H1 (cell line): ENCODE measurements around the gene VPS35. TPM values are rescaled to one million over a fixed set of nuclear protein-coding genes. Genes with fewer than 3 reads are reported as not detected.

Source experiments
- CTCF ChIA-PET: fragments of 300-600 bp; sonication (Branson Sonifier 250); formaldehyde crosslinking; loops from one replicate; lab custom pipeline; 2021; ENCODE audit not compliant: partially characterized antibody; lab: Charles Lee
- POLR2A ChIA-PET: fragments of 300-600 bp; sonication (Branson Sonifier 250); formaldehyde crosslinking; loops from one replicate; lab custom pipeline; 2021; ENCODE audit warnings: inconsistent platforms; ENCODE audit not compliant: partially characterized antibody; lab: Charles Lee
- DNase-seq, 2 experiments: peaks; one replicate each; pipeline versions ENCODE4 v3.0.0 to v3.0.0-alpha.2; 2010 to 2022; ENCODE audit warnings: low spot score in 2 of 2, low read depth in 1 of 2, mixed read lengths in 1 of 2
- FAIRE-seq: peaks from 2 replicates; lab custom pipeline; 2011; peaks lifted over from hg19 to GRCh38; lab: Jason Lieb, UNC
- H2AFZ ChIP-seq: 2 replicates; pipeline ENCODE4 v1.8.1; 2012; ENCODE audit warnings: low read length, inconsistent platforms
- H2AK5ac ChIP-seq: 2 replicates; pipeline ENCODE4 v1.6.1; 2013; ENCODE audit warnings: low read depth, low read length
- H2BK120ac ChIP-seq: replicated peaks from 2 replicates; pipeline ENCODE3; 2013; ENCODE audit warnings: low read depth, low read length, inconsistent platforms
- H2BK12ac ChIP-seq: 2 replicates; pipeline ENCODE4 v1.6.1; 2013; ENCODE audit warnings: low read depth, low read length
- H2BK15ac ChIP-seq: 2 replicates; pipeline ENCODE4 v1.6.1; 2013; ENCODE audit warnings: low read length
- H2BK20ac ChIP-seq: 2 replicates; pipeline ENCODE4 v1.6.1; 2013; ENCODE audit warnings: low read length
- H2BK5ac ChIP-seq: 2 replicates; pipeline ENCODE4 v1.6.1; 2013; ENCODE audit warnings: low read depth, low read length
- H3K14ac ChIP-seq: 2 replicates; pipeline ENCODE4 v1.6.1; 2013; ENCODE audit warnings: inconsistent platforms; ENCODE audit not compliant: insufficient read length
- H3K18ac ChIP-seq: 2 replicates; pipeline ENCODE4 v1.6.1; 2013; ENCODE audit warnings: low read length; ENCODE audit errors: extremely low read depth
- H3K23ac ChIP-seq: 2 replicates; pipeline ENCODE4 v1.6.1; 2013; ENCODE audit warnings: inconsistent platforms; ENCODE audit not compliant: insufficient read length
- H3K23me2 ChIP-seq: 2 replicates; pipeline ENCODE4 v1.6.1; 2013; ENCODE audit warnings: low read depth, low read length
- H3K27ac ChIP-seq: 2 replicates; pipeline ENCODE4 v1.6.1; 2011; ENCODE audit warnings: low read depth, low read length, inconsistent platforms
- H3K27me3 ChIP-seq, 4 experiments: replicated peaks in 1 of 4; 1 replicate in 1 of 4; 2 replicates in 3 of 4; pipeline versions ENCODE4 v1.6.1 to v1.8.1; 2011 to 2013; ENCODE audit warnings: low read length in 3 of 4, mild to moderate bottlenecking in 3 of 4, inconsistent platforms in 2 of 4, mixed read lengths in 2 of 4, moderate library complexity in 1 of 4; ENCODE audit not compliant: control insufficient read depth in 3 of 4, insufficient read depth in 3 of 4; ENCODE audit errors: extremely low read depth in 1 of 4
- H3K36me3 ChIP-seq, 4 experiments: 2 replicates each; pipeline versions ENCODE4 v1.6.1 to v1.8.1; 2011 to 2013; ENCODE audit warnings: mild to moderate bottlenecking in 4 of 4, low read length in 3 of 4, moderate library complexity in 2 of 4, control low read depth in 1 of 4, inconsistent platforms in 1 of 4; ENCODE audit not compliant: insufficient read depth in 4 of 4, control insufficient read depth in 2 of 4
- H3K4ac ChIP-seq: replicated peaks from 2 replicates; pipeline ENCODE3; 2013; ENCODE audit warnings: low read length, low read depth, mixed read lengths, inconsistent platforms; ENCODE audit not compliant: insufficient read length
- H3K4me1 ChIP-seq, 4 experiments: replicated peaks in 1 of 4; 1 replicate in 1 of 4; 2 replicates in 3 of 4; pipeline versions ENCODE4 v1.6.1 to v1.8.1; 2011 to 2013; ENCODE audit warnings: low read length in 3 of 4, inconsistent platforms in 2 of 4, mixed read lengths in 1 of 4; ENCODE audit not compliant: insufficient read depth in 4 of 4, control insufficient read depth in 3 of 4
- H3K4me2 ChIP-seq, 2 experiments: 2 replicates each; pipeline versions ENCODE4 v1.6.1 to v1.8.1; 2011 to 2013; ENCODE audit warnings: low read depth in 2 of 2, low read length in 2 of 2, control low read depth in 1 of 2, inconsistent platforms in 1 of 2, mild to moderate bottlenecking in 1 of 2; ENCODE audit not compliant: insufficient read depth in 1 of 2
- H3K4me3 ChIP-seq, 4 experiments: fragments of 200-600, 300-600 bp in 1 of 4; sonication (generic), shearing (Covaris generic), sonication (Bioruptor Twin) in 1 of 4; 2 replicates each; pipeline versions ENCODE4 v1.5.1 to v1.8.1; 2011 to 2016; ENCODE audit warnings: low read length in 4 of 4, low read depth in 3 of 4, control low read depth in 2 of 4, inconsistent platforms in 2 of 4, mild to moderate bottlenecking in 2 of 4, mixed read lengths in 1 of 4, moderate library complexity in 1 of 4; ENCODE audit not compliant: insufficient read depth in 2 of 4; ENCODE audit errors: extremely low read depth in 1 of 4
- H3K56ac ChIP-seq: replicated peaks from 2 replicates; pipeline ENCODE3; 2013; ENCODE audit warnings: low read depth, mild to moderate bottlenecking, mixed read lengths, low read length, inconsistent platforms; ENCODE audit not compliant: insufficient read length
- H3K79me1 ChIP-seq: 2 replicates; pipeline ENCODE4 v1.6.1; 2013; ENCODE audit warnings: low read depth, low read length, control low read depth
- H3K79me2 ChIP-seq, 2 experiments: 2 replicates each; pipeline versions ENCODE4 v1.6.1 to v1.8.1; 2012 to 2013; ENCODE audit warnings: low read length in 2 of 2, mild to moderate bottlenecking in 2 of 2, inconsistent platforms in 1 of 2; ENCODE audit not compliant: insufficient read depth in 2 of 2, control insufficient read depth in 1 of 2
- H3K9ac ChIP-seq, 4 experiments: replicated peaks in 1 of 4; 1 replicate in 1 of 4; 2 replicates in 3 of 4; pipeline versions ENCODE4 v1.6.1 to v1.8.1; 2011 to 2013; ENCODE audit warnings: low read depth in 3 of 4, low read length in 3 of 4, control low read depth in 2 of 4, mild to moderate bottlenecking in 2 of 4, moderate library complexity in 2 of 4, inconsistent platforms in 1 of 4; ENCODE audit errors: extremely low read depth in 1 of 4
- H3K9me3 ChIP-seq, 2 experiments: 2 replicates each; pipeline versions ENCODE4 v1.6.1 to v1.8.1; 2012 to 2013; ENCODE audit warnings: mild to moderate bottlenecking in 2 of 2, moderate library complexity in 2 of 2, control low read depth in 1 of 2, inconsistent platforms in 1 of 2, low read depth in 1 of 2, low read length in 1 of 2, mixed read lengths in 1 of 2; ENCODE audit not compliant: insufficient read depth in 2 of 2
- H4K20me1 ChIP-seq, 2 experiments: replicated peaks in 1 of 2; 2 replicates each; pipeline versions ENCODE3 to v1.8.1; 2011 to 2013; ENCODE audit warnings: inconsistent platforms in 2 of 2, low read length in 2 of 2, mild to moderate bottlenecking in 1 of 2; ENCODE audit not compliant: insufficient read depth in 2 of 2, control insufficient read depth in 1 of 2
- H4K5ac ChIP-seq: 2 replicates; pipeline ENCODE4 v1.6.1; 2013; ENCODE audit warnings: low read length, low read depth, mixed read lengths, inconsistent platforms; ENCODE audit not compliant: insufficient read length
- H4K8ac ChIP-seq: 2 replicates; pipeline ENCODE4 v1.8.0; 2013; ENCODE audit warnings: mild to moderate bottlenecking, moderate library complexity, low read length, inconsistent platforms; ENCODE audit not compliant: insufficient read depth; ENCODE audit errors: extremely low read depth
- H4K91ac ChIP-seq: replicated peaks from 2 replicates; pipeline ENCODE3; 2013; ENCODE audit warnings: low read length, mixed read lengths, inconsistent platforms; ENCODE audit not compliant: insufficient read length
- TAF1 ChIP-seq: IDR thresholded peaks from 2 replicates; pipeline ENCODE4 v1.6.1; 2011; ENCODE audit warnings: mild to moderate bottlenecking, low read depth, low read length
- WGBS, 2 experiments: shearing (Covaris generic) in 1 of 2; methylation state at CpG; one replicate each; pipeline versions ENCODE4 v1.1.6 to v1.1.7; 2013 to 2015; ENCODE audit warnings: low lambda C conversion rate in 2 of 2, mixed read lengths in 2 of 2, inconsistent platforms in 1 of 2, low coverage in 1 of 2, missing lambda C conversion rate in 1 of 2; ENCODE audit not compliant: insufficient replicate concordance in 2 of 2, insufficient coverage in 1 of 2, insufficient read length in 1 of 2; ENCODE audit errors: extremely low coverage in 1 of 2, missing lambda C conversion rate in 1 of 2; 5-methylcytosine and 5-hydroxymethylcytosine counted together
- polyA plus RNA-seq, 7 experiments: library from polyadenylated mRNA; depleted of rRNA in 3 of 7; stranded (reverse) in 5 of 7; unstranded in 2 of 7; fragments of >200 nt in 5 of 7; fragments of 200-250 nt in 2 of 7; gene quantifications; 1 replicate in 5 of 7; 2 replicates in 1 of 7; 4 replicates in 1 of 7; pipeline versions ENCODE4 v1.2.1 to v1.2.3, GENCODE V29; 2011 to 2013; ENCODE audit warnings: missing spikeins in 2 of 7, mixed read lengths in 2 of 7
- total RNA-seq: library from RNA; stranded (reverse); fragmentation: NEBNext Ultra II Directional; extraction: Animal tissue kit (Norgen Biotek cat#: 25700); gene quantifications from 2 replicates; pipeline ENCODE4 v1.2.1, GENCODE V29; 2021

VPS35 gene
- total and polyA plus RNA-seq, 2 of the 8 experiments (the other 6 are each of a cell fraction or from before 2014, with no cell fraction given): 10.3 to 66.9 TPM

DNA sequence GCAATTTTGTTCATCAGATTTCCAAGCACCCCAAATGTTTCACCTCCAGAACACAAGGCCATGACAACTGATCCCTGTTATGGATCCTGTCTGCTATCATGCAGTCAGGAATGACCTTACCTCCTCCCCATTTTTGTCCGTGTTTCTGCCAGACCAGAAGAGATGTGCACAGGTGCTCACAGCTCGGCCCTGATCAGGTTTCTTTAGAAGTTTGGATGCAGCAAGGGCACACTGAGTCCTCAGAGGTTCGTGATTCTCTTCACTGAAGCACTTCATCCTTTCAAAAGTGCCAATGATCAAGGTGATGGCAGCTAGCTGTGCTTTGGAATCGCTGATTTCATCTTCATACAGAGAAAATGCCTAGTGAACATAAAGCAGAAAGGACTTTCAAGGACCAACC, 26.9 kb downstream of the VPS35 start:
- no peak overlapping the region for H2BK15ac ChIP-seq
- no peak overlapping the region for H3K27ac ChIP-seq
- ChIA-PET POLR2A (no interaction called here), CTCF (interaction anchor here (3.0 kb wide), 1 partner anchor 12 kb away, joined by 16 read pairs; no protein-coding TSS in a partner anchor)
- no peak overlapping the region for H3K4me3 ChIP-seq
- H4K5ac ChIP-seq: no peak overlapping the region
- H3K4ac ChIP-seq: no peak overlapping the region
- no peak overlapping the region for H2AK5ac ChIP-seq
- H3K4me2 ChIP-seq: no peak overlapping the region
- no peak for DNase-seq
- no peaks in the 10 kb centered on the region for H3K79me1 ChIP-seq
- H3K79me2 ChIP-seq: no peaks in the 10 kb centered on the region
- no peak overlapping the region for H3K14ac ChIP-seq
- no peak overlapping the region for H3K23ac ChIP-seq
- no peak overlapping the region for H2BK5ac ChIP-seq
- H3K27me3 ChIP-seq: no peaks in the 10 kb centered on the region
- H4K8ac ChIP-seq: no peak overlapping the region
- peaks cover 10 to 45% (median 30%) of the 10 kb centered on the region in 4 experiments for H3K36me3 ChIP-seq
- no peak overlapping the region for H2AFZ ChIP-seq
- H3K23me2 ChIP-seq: no peaks in the 10 kb centered on the region
- no peaks in the 10 kb centered on the region for H3K9me3 ChIP-seq
- 61% methylated on average over 4 of the region's 4 CpGs; no CpG with 5 or more reads in 1 of the 2 experiments for WGBS, 2 experiments
- no peak overlapping the region for H3K18ac ChIP-seq
- no peaks in the 10 kb centered on the region for H3K4me1 ChIP-seq
- no peak overlapping the region for H2BK20ac ChIP-seq
- no peak overlapping the region for H3K9ac ChIP-seq
- no peak overlapping the region for H2BK120ac ChIP-seq
- no peak for FAIRE-seq
- no peaks in the 10 kb centered on the region for H4K20me1 ChIP-seq
- no peak overlapping the region for H4K91ac ChIP-seq
- no peak overlapping the region for H2BK12ac ChIP-seq
- no peak overlapping the region for H3K56ac ChIP-seq
- no peak for TF ChIP-seq TAF1
